Brain microvascular endothelial cell (primary cell): ENCODE results near the gene SOWAHC.
"Not testable (repeated sequence)": the region's sequence is repeated elsewhere in the genome, so short reads cannot be mapped to it uniquely, and the experiment has no call there.

Experiments
- DNase-seq: peaks from one replicate; pipeline ENCODE4 v3.0.0-alpha.2; 2020
- H3K27ac ChIP-seq: fragments of 250-450 bp; sonication (Bioruptor Pico); 2 replicates; pipeline ENCODE4 v1.5.1; 2020; ENCODE audit warnings: mild to moderate bottlenecking, moderate library complexity
- H3K27me3 ChIP-seq: fragments of 250-450 bp; sonication (Bioruptor Pico); replicated peaks from 2 replicates; pipeline ENCODE4 v1.5.1; 2020; ENCODE audit warnings: mild to moderate bottlenecking
- H3K36me3 ChIP-seq: fragments of 250-450 bp; sonication (Bioruptor Pico); replicated peaks from 2 replicates; pipeline ENCODE4 v1.5.1; 2020; ENCODE audit warnings: mild to moderate bottlenecking
- H3K4me3 ChIP-seq: 2 replicates; pipeline ENCODE4 v1.5.1; 2011; ENCODE audit warnings: low read depth, mild to moderate bottlenecking, control low read depth, low read length, moderate library complexity
- in situ Hi-C: cut with HindIII; loops from 2 replicates; pipeline ENCODE4 v1.10.0; 2017; ENCODE audit warnings: low sequenced_read_pairs, low pct_ligation_motif_present
- TF ChIP-seq, protein P1 (sequence below): IDR thresholded peaks from 2 replicates; pipeline ENCODE4 v1.5.1; 2011; ENCODE audit warnings: low read depth, mild to moderate bottlenecking, moderate library complexity, low read length, control low read depth, inconsistent platforms; ENCODE audit errors: missing control alignments

Gene SOWAHC, protein sequence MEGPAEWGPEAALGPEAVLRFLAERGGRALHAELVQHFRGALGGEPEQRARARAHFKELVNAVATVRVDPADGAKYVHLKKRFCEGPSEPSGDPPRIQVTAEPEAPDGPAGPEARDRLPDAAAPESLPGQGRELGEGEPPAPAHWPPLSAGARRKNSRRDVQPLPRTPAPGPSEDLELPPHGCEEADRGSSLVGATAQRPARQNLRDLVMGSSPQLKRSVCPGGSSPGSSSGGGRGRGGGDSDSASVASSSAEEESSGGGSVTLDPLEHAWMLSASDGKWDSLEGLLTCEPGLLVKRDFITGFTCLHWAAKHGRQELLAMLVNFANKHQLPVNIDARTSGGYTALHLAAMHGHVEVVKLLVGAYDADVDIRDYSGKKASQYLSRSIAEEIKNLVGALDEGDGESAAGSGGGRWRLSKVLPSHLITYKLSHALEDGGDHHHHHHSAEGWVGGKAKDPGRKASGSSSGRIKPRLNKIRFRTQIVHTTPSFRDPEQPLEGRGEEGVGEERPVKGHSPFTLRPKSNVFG

DNA sequence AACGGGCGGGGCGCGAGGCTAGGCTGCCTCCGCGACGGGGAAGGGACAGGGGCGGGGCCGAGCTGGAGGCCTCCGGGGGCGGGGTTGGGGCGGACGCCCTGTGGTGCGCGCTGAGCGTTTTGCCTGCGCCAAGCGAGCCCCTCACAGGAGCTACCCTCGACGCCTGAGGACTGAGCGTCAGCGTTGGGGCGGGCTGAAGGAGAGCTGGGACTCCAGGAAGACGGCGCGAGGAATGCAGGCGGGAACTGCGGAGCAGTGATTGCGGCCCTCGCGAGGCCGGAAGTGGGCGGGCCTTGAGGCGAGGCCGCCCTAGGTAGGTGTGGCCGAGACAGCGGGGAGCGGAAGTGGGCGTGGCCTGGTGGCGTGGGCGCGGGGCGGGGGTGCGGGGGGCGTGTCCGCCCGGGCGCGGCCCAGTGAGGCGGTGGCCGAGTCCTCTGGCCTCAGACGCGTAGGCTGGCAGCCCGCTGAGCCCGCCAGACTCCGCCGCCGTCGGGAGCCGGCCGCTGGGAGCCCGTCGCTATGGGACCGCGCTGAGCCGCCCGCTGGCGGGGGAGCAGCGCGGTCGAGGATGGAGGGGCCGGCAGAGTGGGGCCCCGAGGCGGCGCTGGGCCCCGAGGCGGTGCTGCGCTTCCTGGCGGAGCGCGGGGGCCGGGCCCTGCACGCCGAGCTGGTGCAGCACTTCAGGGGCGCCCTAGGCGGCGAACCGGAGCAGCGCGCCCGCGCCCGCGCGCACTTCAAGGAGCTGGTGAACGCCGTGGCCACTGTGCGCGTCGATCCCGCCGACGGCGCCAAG lies at the start of gene SOWAHC, which contains the start of gene SEPTIN10:
Gene SOWAHC, plus strand, starts transcription at position 443 of the 793 bp plus-strand sequence. Its CDS starts 126 bp downstream, at position 569.
Gene SEPTIN10, minus strand, starts transcription at position 45 of the 793 bp plus-strand sequence. CDS start 139 bp downstream, outside the sequence.
- DNase-seq, result peak; percentile 98
- Histone ChIP-seq H3K36me3 (no peaks in the 10 kb centered on the region), H3K27me3 (no peaks in the 10 kb centered on the region), H3K4me3 (peak within 1 kb of the TSS; percentile 81), H3K27ac (peak within 1 kb of the TSS; percentile 88)
- in situ Hi-C loops, result no loop called here
- TF ChIP-seq, protein P1, sequence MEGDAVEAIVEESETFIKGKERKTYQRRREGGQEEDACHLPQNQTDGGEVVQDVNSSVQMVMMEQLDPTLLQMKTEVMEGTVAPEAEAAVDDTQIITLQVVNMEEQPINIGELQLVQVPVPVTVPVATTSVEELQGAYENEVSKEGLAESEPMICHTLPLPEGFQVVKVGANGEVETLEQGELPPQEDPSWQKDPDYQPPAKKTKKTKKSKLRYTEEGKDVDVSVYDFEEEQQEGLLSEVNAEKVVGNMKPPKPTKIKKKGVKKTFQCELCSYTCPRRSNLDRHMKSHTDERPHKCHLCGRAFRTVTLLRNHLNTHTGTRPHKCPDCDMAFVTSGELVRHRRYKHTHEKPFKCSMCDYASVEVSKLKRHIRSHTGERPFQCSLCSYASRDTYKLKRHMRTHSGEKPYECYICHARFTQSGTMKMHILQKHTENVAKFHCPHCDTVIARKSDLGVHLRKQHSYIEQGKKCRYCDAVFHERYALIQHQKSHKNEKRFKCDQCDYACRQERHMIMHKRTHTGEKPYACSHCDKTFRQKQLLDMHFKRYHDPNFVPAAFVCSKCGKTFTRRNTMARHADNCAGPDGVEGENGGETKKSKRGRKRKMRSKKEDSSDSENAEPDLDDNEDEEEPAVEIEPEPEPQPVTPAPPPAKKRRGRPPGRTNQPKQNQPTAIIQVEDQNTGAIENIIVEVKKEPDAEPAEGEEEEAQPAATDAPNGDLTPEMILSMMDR, result no peak

DNA sequence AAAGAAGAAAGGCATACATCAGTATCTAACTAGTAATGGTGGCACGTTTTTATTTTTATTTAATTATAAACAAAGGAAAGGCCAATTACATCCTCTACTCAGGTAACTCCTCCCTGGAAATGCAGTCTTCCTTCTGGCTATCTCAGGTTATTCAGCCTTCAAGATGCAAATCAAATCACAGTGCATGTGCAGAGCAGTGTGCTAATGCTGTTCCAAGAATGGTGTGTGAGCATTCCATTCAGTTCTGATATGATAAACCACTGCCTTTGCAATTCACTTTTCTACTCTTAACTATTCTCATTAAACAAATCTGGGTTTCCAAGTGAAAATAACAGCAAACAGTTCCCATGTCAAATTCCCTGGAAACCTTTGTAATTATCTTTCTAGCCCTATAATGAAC lies 38.8 kb upstream of the SOWAHC start:
- Histone ChIP-seq H3K4me3 (no peak overlapping the region), H3K27ac (no peak overlapping the region), H3K36me3 (no peaks in the 10 kb centered on the region), H3K27me3 (no peaks in the 10 kb centered on the region)
- in situ Hi-C loops, result no loop called here
- no peak for DNase-seq
- TF ChIP-seq, protein P1, result no peak

DNA sequence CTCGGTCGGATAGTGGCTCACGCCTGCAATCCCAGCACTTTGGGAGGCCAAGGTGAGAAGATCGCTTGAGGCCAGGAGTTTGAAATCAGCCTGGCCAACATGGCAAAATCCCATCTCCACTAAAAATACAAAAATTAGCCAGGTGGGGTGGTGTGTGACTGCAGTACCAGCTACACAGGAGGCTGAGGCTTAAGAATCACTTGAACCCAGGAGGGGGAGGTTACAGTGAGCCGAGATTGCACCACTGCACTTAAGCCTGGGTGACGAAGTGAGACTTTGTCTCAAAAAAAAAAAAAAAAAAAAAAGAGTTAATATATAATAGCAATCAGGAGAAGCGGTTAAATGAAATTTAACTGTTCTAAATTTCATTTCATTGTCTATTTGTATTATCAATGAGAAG lies 36.5 kb upstream of the SOWAHC start:
- H3K27me3 ChIP-seq, H3K27ac ChIP-seq, in situ Hi-C loops, H3K36me3 ChIP-seq, H3K4me3 ChIP-seq, DNase-seq: not testable (repeated sequence)

DNA sequence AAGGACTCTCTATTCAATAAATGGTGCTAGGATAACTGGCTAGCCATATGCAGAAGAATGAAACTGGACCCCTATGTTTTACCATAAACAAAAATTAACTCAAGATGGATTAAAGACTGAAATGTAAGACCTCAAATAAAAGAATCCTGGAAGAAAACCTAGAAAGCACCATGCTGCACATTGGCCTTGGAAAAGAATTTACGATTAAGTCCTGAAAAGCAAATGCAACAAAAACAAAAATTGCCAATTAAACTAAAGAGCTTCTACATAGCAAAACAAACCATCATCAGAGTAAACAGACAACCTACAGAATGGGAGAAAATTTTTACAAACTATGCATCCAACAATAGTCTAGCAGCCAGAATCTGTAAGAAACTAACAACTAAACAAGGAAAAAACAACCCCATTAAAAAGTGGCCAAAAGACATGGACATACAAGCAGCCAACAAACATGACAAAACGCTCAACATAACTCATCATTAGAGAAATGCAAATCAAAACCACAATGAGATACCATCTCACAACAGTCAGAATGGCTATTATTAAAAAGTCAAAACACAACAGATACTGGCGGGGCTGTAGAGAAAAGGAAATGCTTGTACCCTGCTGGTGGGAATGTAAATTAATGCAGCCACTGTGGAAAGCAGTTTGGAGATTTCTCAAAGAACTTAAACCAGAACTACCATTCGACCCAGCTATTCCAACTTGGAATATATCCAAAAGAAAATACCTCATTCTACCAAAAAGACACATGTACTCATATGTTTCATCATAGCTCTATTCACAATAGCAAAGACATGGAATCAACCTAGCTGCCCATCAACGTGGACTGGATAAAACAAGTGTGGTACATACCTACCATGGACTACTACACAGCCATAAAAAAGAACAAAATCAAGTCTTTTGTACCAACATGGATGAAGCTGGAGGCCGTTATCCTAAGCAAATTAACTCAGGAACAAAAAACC lies 31.0 kb upstream of the SOWAHC start:
- in situ Hi-C loops, result no loop called here
- H3K4me3 ChIP-seq, result no peak overlapping the region
- H3K27ac ChIP-seq, result no peak overlapping the region
- H3K36me3 ChIP-seq, result peaks cover 5% of the 10 kb centered on the region
- no peak for DNase-seq
- TF ChIP-seq, protein P1, result no peak
- H3K27me3 ChIP-seq, result no peaks in the 10 kb centered on the region

DNA sequence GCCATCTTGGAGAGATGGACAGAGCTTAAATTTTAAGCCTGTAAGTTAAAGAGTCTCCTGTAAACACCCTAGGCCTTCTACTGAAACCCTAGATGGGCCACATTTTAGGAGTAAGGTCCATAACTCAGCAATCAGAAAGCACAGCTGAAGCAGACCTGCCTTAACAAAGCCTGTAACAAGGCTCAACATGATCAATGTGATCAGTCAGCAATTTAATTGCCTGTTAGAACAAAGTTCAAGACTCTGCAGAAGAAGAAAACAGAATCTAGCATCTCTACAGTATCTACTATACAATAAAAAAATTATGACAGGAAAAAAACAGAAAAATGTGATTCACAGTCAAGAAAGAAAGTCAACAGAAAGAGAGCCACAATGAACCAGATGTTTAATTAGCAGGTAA lies 27.5 kb upstream of the SOWAHC start:
- Histone ChIP-seq H3K27me3 (no peaks in the 10 kb centered on the region), H3K27ac (no peak overlapping the region), H3K36me3 (peaks cover 10% of the 10 kb centered on the region), H3K4me3 (no peak overlapping the region)
- DNase-seq, result no peak
- in situ Hi-C loops, result no loop called here
- TF ChIP-seq, protein P1, result no peak
